NB4 (cell line): Measurements from ENCODE around the gene LCN1.

Experiments
- DNase-seq: peaks from one replicate; pipeline ENCODE4 v3.0.0; 2010; ENCODE audit warnings: low read depth
- H3K4me3 ChIP-seq: one replicate; pipeline ENCODE4 v1.5.1; 2011; ENCODE audit warnings: mild to moderate bottlenecking, low read depth, low read length, moderate library complexity
- MAX ChIP-seq: IDR thresholded peaks from 2 replicates; pipeline ENCODE4 v1.6.1; 2011; ENCODE audit warnings: low read depth, low read length
- MYC ChIP-seq: IDR thresholded peaks from 2 replicates; pipeline ENCODE4 v1.6.1; 2011; ENCODE audit warnings: low read depth, low read length
- POLR2A ChIP-seq: IDR thresholded peaks from 2 replicates; pipeline ENCODE4 v1.6.1; 2011; ENCODE audit warnings: mild to moderate bottlenecking; ENCODE audit not compliant: insufficient read length; ENCODE audit errors: extremely low read depth
- TF ChIP-seq, protein P1 (sequence below): IDR thresholded peaks from one replicate; pipeline ENCODE4 v1.5.1; 2012; ENCODE audit warnings: low read depth, low read length

Gene LCN1

GRCh38 chr9:135562235-135562745 lies 41.0 kb downstream of the LCN1 start:
- H3K4me3 ChIP-seq, result no peak overlapping the region
- TF ChIP-seq, protein P1, sequence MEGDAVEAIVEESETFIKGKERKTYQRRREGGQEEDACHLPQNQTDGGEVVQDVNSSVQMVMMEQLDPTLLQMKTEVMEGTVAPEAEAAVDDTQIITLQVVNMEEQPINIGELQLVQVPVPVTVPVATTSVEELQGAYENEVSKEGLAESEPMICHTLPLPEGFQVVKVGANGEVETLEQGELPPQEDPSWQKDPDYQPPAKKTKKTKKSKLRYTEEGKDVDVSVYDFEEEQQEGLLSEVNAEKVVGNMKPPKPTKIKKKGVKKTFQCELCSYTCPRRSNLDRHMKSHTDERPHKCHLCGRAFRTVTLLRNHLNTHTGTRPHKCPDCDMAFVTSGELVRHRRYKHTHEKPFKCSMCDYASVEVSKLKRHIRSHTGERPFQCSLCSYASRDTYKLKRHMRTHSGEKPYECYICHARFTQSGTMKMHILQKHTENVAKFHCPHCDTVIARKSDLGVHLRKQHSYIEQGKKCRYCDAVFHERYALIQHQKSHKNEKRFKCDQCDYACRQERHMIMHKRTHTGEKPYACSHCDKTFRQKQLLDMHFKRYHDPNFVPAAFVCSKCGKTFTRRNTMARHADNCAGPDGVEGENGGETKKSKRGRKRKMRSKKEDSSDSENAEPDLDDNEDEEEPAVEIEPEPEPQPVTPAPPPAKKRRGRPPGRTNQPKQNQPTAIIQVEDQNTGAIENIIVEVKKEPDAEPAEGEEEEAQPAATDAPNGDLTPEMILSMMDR, result no peak
- no peak for TF ChIP-seq POLR2A
- no peak for TF ChIP-seq MYC
- no peak for TF ChIP-seq MAX
- DNase-seq, result no peak

DNA sequence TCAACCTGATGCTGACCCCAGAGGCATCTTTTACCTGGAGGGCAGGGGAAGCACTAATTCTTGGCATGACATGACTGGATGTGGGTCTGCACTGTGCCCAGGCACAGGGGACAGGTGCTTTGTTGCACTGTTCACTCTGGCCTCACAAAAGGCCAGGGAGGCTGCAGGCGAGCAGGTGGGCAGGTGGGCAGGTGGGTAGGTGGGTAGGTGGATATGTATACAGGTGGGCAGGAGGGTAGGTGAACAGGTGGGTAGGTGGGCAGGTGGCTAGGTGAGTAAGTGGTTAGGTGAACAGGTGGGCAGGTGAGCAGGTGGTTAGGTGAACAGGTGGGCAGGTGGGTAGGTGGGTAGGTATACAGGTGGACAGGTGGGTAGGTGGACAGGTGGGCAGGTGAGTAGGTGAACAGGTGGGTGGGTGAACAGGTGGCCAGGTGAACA lies 41.8 kb downstream of the LCN1 start:
- no peak for DNase-seq
- TF ChIP-seq, protein P1, result no peak
- no peak overlapping the region for H3K4me3 ChIP-seq

DNA sequence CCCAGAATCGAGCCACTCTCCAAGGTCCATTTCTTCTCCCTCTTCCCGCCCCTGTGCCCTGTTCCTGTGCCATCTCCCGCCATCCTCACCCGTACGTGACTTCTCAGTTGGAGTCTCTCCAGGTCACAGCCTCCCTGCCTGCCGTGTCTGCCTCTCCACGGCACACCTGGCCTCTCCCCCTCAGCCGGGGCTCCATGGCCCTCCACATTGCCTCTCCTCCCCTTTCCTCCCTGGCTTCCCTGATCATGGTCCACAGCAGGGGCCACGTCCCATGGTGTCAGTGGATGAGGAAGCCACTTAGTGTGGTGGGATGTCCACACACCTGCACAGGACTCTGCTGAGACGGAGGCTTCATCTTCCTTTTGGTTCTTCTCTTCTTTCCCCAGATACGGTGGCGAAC lies 42.6 kb downstream of the LCN1 start:
- no peak overlapping the region for H3K4me3 ChIP-seq
- no peak for DNase-seq
- TF ChIP-seq, protein P1, result no peak
- TF ChIP-seq MYC (no peak), MAX (no peak), POLR2A (no peak)

- no peak for DNase-seq
- H3K4me3 ChIP-seq, result no peak overlapping the region
- no peak for TF ChIP-seq MAX
- TF ChIP-seq POLR2A, result no peak
- TF ChIP-seq, protein P1, result no peak
- no peak for TF ChIP-seq MYC
Observed at GRCh38 chr9:135565141-135565628, 43.9 kb downstream of the LCN1 start.

DNA sequence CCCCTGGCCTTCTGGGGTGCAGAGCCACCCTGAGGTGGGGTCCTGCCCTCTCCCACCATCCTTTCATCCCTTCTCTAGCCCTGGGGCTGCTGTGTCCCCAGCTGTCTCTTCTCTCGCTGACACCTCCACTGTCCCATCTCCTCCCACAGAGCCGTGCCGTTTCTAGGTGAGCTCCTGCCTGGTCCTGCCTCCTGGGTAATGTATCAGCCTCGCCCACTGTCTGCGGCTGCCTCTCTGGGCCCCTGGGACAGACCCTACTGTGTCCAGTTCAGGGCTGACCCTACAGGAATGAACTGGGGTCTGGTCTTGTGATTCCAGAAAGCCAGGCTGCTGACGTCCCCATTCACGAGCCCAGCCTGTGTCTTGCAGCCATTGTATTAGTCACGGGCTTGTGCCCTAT lies 44.4 kb downstream of the LCN1 start:
- H3K4me3 ChIP-seq, result no peak overlapping the region
- DNase-seq, result no peak
- no peak for TF ChIP-seq MAX
- TF ChIP-seq, protein P1, result no peak

DNA sequence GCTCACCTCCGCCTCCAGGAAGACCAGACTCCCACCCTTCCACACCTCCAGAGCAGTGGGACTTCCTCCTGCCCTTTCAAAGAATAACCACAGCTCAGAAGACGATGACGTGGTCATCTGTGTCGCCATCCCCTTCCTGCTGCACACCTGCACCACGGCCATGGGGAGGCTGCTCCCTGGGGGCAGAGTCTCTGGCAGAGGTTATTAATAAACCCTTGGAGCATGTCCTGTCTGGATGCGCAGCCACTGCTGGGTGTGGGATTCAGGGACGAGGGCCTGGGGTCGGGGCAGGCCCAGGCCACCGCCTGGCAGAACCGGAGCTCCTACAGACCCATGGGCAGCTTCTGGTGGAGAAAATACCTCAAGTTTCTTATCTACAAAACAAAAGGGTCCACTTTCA lies 45.3 kb downstream of the LCN1 start:
- no peak for TF ChIP-seq POLR2A
- TF ChIP-seq MAX, result no peak
- no peak for TF ChIP-seq MYC
- no peak for DNase-seq

More for the DNA sequence above, 45.3 kb downstream of the LCN1 start:
- no peak overlapping the region for H3K4me3 ChIP-seq
